ENCODE results near the gene COL21A1.
"Not testable (repeated sequence)": the region's sequence is repeated elsewhere in the genome, so short reads cannot be mapped to it uniquely, and the experiment has no call there.

COL21A1 gene
- total RNA-seq: 0 to 0.18 (median 0) reads per million in 4 experiments

DNA sequence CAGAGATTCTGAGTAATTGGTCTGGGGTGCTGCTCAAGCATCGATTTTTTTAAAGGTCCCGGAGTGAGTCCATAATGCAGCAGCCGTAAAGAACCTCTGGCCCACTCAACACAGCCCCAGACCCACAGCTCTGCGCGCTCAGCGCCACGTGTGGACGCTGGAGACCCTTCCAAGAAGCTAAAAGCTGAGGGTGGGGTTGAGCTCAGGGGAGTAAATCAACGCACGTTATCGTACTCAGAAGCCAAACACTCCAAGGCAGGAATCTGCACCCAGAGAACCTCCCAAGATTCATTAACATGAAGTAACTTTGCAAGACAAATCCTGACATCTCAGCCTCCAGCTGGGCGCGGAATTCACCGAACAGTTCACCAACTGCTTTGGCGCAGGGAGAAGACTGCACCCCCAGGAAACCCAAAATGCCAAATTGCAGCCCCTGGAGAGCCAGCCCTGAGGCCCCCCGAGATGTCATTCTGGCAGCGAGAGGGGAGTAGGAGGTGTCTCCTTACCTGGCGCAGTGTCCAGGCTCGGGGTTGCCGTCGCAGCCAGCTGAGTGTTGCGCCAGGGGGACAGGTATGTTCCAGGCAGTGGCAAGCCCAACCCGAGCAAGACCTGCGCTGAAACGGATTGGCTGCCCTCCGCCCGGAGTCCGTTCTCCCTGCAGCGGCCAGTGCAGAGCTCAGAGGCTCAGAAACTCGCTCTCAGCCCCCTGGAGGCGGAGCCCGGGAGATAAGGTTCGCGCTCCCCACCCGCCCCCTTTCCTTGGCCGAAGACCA is at the start of gene COL21A1:
Gene COL21A1, minus strand, starts transcription at position 700 of the 773 bp plus-strand sequence. CDS start 64,962 bp downstream, outside the sequence.
- DNase-seq: no peak

DNA sequence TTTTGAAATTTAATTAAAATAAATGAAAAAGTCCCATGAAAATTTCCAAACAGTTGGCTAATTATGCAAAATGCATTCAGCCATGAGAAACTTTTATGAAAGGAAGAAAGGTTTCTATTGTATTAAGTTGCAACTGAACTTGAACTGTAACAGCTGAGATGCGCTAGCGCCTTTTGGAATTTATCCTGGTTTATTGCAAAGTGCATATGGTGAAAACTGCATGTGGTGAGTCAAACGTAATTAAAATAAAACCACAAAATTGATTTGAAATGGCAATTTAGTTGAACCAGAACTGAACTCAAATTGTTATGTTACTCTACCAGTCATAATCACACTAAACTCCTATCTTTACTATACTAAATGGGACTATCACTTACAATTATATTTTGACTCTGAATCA is 46.4 kb upstream of the COL21A1 start:
- DNase-seq: no peak

DNA sequence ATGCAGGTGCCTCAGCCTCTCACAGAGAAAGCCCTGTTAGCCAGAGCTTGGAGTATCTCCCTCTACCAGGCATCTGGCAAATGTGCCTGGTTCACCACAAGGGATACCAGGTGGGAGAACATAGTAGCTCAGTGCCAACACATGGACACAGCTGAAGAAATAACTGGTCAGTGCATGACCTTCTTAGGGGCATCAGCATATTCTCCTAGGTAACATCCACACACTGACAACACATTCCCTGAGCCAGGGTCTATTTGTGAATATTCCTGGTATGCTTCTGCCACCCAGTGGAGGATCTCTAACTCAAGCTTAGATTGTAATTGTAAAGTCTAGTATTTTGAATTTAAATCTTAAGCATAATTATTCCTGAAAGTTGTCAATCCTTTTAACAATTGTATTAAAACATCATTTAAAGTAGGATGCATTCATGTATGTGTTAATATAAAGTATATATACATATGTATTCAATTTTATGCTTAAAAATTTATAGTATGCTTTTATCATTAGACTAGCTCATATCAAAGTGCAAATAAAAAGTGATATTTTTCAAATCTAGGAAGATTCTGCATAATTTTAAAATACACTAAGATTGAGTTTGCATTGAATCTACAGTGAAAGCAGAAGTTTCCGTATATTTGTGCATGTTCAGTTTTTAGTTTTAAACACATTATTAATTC is 45.3 kb upstream of the COL21A1 start:
- no peak for DNase-seq

DNA sequence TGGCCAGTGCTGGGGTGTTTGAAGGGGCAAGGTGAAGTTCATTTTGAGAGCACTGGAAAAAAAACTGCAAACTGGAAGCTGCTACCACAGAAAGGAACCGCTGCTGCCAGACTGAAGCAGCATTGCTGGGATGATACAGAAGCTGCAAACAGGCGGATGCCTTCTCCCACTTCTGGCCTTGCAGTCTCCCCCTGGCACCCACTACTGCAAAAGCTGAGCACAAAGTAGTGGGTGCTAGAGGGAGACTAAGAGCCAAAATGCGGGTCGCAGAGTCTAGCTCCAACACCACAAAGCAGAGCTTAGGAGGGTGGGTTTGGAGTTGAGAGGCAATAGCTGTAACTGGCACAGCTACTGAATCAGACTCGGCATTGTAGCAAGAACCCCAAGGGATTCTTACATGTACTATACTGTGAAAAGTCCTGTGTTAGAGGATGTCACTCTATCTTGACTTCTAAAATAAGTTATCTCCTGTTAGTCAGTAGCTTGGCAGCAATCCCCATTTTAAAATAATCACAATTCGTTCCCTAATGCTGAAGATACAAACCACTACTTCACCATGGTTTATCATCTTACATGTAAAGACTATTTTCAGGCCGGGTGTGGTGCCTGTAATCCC is 44.0 kb upstream of the COL21A1 start:
- no peak for DNase-seq

DNA sequence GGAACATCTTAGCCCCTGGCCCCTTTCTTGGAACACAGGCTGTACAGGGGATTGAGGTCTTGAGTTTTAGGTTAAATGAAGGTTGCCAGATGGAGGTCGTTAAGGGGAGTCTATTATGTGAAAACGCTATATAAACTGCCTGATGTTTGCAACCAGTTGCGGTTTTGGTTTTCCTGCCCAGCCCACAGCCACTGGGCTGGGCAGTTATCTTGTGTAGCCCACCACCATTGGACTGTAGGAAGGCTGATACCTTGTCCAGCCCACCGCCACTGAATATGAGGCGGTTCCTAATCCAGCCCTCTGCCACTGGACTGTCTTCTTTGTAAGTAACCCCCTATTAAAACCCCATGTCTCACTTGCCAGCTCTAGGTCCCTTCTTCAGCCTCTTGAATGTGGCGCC is 42.3 kb upstream of the COL21A1 start:
- no peak for DNase-seq

DNA sequence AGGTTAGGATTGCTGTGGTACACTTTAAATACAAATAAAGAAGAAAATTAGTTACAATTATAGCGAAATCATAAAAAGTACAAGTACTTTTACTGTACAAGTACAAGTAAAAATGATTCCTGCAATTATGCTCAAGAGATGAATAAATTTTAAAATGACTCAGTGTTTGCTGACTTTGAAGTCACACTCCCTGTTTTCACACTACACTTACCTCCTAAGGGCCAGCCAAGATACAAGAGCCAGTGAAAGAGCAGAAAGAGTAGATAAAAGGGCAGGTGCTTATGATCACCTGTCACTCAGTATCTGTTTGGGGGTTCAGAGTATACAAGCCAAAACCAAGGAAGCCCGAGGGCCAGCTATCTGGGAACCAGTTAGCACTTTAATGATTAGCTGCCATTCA is 41.0 kb upstream of the COL21A1 start:
- no peak for DNase-seq

DNA sequence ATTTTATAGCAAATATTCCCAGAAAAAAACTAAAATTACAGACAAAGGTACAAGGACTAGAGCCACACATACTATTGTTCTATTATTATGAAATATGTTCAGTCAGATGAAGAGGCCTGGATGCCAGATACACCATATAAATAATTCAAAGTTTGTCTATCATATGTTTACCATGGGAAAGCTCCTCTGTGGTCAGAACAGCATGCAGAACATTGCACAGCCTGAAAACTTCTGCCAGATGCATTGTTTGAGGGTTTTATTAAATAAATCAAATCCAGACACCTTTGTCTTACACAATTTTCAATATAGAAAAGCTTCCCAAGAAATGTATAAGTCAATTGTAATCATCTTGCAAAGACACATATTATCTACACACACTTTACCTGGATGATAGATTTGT is 35.0 kb upstream of the COL21A1 start:
- DNase-seq: no peak

DNA sequence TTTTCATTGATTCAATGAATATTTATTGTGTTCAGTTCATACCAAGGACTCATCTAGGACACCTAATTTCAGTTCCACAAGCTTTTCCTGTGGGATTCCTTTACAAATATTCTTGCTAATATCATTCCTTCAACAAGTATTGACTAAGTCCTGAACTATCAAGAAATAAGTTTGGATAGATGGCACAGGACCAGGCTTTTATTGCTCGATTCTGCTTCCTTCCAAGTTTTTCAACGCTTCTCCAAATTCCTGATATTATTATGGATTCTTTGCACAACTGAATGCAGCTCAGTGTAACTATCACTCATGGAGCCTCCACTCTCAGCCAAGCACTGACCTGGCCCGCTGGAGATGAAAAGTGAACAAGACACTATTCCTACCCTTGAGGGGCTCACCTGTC is 32.7 kb upstream of the COL21A1 start:
- DNase-seq: no peak

DNA sequence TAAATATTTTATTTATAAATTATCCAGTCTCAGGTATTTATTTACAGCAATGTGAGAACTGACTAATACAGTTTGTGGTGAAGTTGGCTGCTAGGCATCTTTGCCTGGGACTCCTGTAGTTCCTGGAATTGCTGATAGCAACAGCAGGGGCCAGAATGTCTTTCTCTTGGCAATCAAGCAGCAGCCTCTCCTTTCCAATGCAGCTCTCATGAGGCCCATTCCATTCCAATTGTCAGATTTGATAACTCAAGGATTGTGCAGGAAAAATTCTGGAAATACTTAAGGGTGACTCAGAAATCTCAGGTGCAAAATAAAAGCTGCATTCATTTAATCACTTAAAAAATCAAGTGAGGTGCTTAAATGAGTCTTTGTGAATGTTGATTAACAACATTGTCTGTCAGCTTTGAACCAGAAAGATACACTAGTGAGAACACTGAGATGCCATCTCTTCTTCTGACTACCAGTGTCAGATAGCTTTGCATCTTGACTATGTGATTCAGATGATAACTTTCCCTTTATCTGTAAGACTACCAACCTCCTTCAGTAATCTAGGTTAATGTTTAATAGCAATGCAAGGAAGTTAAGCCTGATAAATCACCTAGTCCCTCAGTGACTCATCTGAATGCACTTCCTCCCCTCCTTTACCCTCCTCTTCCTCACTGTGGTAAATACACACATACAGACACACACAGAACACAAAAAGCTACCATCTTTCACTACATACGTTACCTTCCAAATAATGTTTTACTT is 32.1 kb upstream of the COL21A1 start:
- DNase-seq: no peak

DNA sequence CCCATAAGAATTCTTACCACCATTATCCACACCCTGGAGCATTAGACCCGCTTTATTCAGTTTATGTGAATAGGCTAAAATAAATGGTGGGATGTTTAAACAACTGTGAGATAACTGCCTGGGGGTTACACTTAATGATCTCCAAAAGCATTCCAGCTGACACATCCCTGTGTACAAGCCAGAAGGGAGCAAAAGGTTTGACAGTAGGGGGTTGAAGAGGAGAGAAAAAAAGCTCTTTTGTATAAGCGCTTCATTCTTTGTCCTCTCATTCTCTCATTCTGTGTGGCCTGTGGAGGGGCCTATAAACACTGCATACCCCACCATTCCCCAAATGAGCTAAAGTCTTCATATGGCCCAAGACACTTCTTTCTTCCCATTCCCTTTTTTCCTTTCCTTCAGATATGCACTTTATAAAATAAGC is 30.8 kb upstream of the COL21A1 start:
- no peak for DNase-seq

DNA sequence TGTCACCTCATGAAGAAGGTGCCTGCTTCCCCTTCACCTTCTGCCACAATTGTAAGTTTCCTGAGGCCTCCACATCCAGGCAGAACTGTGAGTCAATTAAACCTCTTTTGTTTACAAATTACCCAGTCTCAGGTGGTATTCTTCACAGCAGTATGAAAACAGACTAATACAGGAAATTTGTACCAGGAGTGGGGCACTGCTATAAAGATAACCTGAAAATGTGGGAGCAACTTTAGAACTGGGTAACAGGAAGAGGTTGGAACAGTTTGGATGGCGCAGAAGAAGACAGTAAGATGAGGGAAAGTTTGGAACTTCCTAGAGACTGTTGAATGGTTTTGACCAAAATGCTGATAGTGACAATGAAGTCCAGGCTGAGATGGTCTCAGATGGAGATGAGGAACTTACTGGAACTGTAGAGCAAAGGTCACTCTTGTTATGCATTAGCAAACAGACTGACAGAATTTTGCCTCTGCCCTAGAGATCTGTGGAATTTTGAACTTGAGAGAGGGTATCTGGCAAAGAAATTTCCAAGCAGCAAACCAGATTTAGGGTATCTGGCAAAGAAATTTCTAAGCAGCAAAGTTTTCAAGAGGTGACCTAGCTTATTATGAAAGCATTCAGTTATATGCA is 23.5 kb upstream of the COL21A1 start:
- DNase-seq: no peak

DNA sequence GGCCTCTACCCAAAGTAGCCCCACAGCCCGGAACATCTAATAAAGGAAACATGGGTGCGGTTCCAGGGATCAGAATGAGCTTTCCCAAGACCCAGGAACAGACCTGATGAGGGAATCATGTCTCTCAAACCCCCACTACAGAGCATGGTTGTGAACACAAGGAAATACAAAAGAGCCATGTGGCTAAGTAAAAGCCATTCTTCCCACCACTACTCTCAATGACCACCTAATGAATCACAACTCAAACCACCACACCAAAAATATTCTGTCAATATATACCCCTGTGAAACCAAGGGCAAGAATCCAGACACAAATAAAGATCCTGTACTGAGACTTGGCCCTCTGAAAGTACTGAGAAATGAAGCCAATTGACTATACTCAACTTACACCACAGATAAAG is 20.9 kb upstream of the COL21A1 start:
- no peak for DNase-seq

DNA sequence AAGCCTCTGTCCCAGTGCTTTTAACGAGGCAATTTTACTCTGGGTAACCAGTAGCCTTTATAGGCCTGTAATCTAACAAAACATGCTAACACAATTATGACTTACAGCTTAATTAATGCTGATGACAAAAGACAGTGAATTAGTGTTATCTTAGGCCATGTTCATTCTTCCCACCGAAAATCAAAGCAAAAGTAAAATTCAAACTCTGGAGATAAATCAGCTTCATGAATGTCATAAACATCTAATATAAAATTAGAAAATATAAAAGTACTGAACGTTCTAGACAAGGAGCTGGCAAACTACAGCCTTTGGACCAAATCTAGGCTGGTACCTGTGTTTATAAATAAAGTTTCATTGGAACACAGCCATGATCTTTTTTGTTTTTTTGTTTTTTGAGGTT is 18.6 kb upstream of the COL21A1 start:
- DNase-seq: no peak

DNA sequence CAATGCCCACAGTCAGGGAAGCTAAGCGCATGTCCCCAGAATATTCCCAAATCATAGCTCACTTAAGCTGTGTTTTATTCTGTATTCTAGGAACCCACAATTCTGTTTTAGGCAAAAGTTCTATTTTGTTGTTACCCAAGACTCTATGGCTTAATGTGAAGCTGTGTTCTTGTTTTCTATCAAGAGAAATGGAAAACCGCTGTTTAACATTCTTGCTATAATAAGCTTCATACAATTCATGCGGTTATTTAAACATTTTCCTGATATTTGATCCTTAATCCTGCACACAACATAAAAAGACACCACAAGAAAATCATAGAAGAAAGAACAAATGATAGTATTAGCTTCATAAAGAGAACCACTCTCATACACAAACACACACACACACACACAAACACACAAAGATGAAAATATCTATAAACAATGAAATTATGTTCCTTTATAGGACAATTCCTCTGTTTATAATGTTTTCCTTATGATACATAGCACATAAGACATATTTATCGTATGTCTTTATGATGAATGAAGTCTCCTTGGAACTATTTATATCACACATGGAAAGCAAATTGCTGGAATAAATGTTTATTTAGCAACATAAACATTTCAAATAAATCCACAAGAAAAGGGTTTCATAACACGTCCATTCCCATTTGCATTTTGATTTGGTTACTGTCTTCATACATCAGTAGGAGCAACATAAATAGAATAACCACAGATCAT is 16.4 kb upstream of the COL21A1 start:
- DNase-seq: no peak

DNA sequence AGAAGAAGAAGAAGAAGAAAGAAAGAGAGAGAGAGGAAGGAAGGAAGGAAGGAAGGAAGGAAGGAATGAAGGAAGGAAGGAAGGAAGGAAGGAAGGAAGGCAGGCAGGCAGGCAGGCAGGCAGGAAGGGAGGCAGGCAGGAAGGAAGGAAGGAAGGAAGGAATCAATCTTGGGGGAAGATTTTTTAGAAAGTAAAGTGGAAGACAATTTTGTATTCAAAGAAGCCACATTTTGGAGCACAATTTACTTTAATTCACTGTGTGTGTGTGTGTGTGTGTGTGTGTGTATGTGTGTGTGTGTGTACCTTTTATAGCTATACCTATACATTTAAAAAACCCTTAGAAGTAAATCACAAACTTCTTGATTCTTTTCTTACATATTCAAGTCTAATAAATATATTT is 13.2 kb upstream of the COL21A1 start:
- not testable (repeated sequence) for DNase-seq

DNA sequence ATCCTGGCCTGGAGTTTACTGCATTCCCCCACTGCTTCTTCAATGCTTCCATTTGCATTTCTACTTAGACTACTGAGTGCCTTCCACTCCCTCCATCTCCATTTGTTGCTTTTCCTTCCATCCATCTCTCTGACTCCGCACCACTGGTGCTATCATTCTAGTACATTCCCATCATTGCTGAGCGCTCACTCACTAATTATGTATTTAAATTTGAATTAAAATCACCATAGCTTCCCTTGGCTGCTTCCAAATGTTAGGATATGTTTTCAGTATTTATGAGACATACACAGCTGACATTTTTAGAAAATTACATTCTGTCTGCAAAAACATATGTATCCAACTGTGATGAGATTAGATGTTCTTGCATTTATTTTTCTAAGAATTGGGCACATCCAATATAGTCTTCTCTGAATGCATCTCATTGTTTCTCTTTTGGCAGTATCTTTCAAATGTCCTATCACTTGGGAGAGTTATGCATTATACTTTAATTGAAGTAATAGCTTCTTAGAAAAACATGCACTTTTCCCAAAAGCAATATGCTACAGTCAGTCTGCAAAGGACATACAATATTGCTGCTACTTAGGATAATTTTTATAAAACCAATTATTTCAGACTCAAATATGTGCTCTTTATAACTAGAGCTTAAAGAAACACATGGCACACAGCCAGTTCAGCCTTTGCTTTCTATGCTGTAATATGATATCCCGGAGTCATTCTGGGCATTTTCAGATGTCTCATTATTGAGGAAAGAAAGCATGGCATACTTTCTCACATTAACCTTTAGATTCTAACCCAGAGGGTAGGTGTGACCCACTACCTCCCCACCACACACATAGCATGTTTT is 12.1 kb upstream of the COL21A1 start:
- no peak for DNase-seq

DNA sequence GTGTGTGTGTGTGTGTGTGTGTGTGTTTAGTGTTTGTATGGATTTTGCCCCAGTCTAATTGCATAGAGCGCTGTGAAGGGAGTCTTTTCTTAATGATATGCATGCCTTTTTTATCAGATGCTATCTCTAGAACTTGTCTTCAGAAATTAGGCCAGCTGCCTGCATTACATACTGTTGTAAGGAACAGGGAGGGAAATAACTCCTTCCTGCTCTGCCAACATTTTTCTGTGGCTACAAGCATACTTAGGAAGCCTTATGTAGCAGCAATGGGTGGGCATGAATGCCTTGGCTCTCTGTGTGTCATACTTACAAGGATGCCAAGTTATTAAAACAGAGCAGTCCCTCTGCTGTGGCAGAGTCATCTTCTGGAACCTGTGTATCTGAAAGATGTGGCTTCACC is 8.0 kb upstream of the COL21A1 start:
- DNase-seq: no peak

DNA sequence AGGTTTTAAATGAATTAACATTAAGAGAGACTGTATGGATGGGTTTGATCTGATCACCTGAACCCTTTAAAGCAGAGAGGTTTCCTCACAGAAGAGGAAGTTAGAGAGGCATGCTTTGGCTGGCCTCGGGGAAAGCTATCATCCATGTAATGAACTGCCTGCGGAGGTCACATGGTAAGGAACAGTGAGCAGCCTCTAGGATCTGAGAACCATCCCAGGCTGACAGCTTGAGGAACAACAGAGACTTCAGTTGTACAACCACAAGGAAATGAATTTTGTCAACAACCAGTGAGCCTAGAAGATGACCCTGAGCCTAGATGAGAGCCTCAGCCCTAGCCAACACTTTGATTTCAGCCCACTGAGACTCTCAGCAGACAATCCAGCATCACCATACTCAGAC is 2.9 kb upstream of the COL21A1 start:
- no peak for DNase-seq

DNA sequence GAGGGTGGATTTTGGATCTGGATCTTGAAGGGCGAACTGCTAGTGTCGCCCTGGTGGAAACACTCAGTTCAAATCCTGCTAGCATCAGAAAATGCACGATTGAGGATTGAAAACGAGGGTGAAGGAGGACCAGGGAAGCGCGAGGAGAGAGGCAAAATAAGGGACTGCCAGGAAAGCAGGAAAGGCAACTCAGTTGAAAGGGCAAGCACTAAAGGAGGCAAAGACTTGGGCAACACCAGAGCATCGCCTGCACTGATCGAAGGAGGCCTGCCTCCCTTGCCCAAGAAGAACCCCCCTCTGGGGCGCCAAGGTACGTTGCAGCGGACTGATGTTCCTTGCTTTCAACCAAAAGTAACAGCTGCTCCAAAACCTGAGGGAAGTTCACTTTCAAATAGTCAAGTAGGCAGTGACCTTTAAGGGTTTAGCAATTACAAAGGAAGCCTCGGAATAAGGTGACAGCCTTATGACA is 308 bp upstream of the COL21A1 start:
- no peak for DNase-seq

DNA sequence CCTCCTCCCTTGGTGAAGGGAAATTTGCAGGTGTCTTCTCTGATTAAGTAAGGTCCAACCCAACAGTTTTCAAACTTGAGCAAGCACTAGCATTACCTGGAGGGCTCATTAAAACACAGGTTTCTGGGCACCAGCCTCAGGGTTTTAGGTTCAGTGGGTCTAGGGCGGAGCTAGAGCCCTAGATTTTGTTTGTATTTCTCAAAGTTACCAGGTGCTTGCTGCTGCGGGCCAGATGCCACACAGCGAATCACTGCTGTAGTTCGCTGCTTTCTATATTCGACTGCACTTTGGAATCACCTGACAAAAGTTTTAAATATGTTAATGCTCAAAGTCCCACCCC is 869 bp downstream of the COL21A1 start:
- DNase-seq: no peak

DNA sequence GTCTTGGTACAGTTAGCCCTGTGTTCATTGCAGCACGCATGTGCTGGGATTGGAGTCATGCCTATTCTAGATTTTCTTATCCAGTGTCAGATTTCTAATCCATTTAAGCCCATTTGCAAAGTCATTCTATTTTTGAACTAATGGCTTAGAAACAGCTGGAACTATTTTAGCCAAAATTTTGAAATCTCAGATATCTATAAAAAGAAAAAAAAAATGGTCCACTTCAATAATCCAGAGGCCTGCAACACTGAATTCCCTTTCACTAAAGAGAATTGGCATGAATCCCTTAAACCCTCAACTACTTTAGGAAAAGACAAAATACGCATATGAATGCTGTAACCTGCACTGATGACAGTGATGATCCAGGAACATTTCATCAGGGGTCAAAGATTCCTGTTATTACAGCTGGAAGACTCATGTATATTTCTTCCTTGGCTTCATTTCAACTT is 1.5 kb downstream of the COL21A1 start:
- DNase-seq: no peak
